A549 (cell line): ENCODE measurements around the gene PRKN.
"Not testable (repeated sequence)": the region's sequence is repeated elsewhere in the genome, so short reads cannot be mapped to it uniquely, and the experiment has no call there.

ENCODE experiments used
- HDAC2 ChIP-seq: fragments of 200-600 bp; sonication (generic); IDR thresholded peaks from 2 replicates; pipeline ENCODE4 v1.6.1; 2016
- RFX5 ChIP-seq: fragments of 450-650 bp; IDR thresholded peaks from 2 replicates; pipeline ENCODE4 v1.7.1; 2014; ENCODE audit warnings: antibody characterized with exemption, mild to moderate bottlenecking, moderate library complexity

GRCh38 chr6:162531391-162531790 is 196.2 kb downstream of the PRKN start:
- TF ChIP-seq RFX5, HDAC2: not testable (repeated sequence)
